Common myeloid progenitor, CD34-positive (primary cell): ENCODE data around the gene UGT1A7.

Experiments used
- CTCF ChIA-PET: fragments of 350-600 bp; sonication (Branson Sonifier 250); formaldehyde crosslinking; loops from one replicate; lab custom pipeline; 2021; ENCODE audit warnings: antibody characterized with exemption; lab: Charles Lee
- POLR2A ChIA-PET: fragments of 350-600 bp; sonication (Branson Sonifier 250); formaldehyde crosslinking; loops from one replicate; lab custom pipeline; 2021; ENCODE audit warnings: antibody characterized with exemption; lab: Charles Lee
- DNase-seq, 3 donors: peaks; one replicate each; pipeline versions ENCODE4 v3.0.0 to v3.0.0-alpha.2; 2013
- H3K27ac ChIP-seq, 2 experiments: 1 replicate in 1 of 2; 2 replicates in 1 of 2; pipeline ENCODE4 v1.7.0; 2013; ENCODE audit warnings: inconsistent platforms in 2 of 2, low read length in 2 of 2, mild to moderate bottlenecking in 2 of 2, low read depth in 1 of 2, moderate library complexity in 1 of 2; ENCODE audit not compliant: severe bottlenecking in 2 of 2, insufficient read depth in 1 of 2, poor library complexity in 1 of 2
- H3K27me3 ChIP-seq, 5 experiments: replicated peaks in 2 of 5; 1 replicate in 3 of 5; 2 replicates in 2 of 5; pipeline versions ENCODE4 v1.6.1 to v1.7.0; 2013; ENCODE audit warnings: low read length in 4 of 5, mild to moderate bottlenecking in 2 of 5, moderate library complexity in 2 of 5, inconsistent platforms in 1 of 5; ENCODE audit not compliant: insufficient read depth in 5 of 5, control insufficient read depth in 4 of 5
- H3K36me3 ChIP-seq, 4 experiments: 1 replicate in 2 of 4; 2 replicates in 2 of 4; pipeline versions ENCODE4 v1.6.1 to v1.7.0; 2013; ENCODE audit warnings: low read length in 3 of 4, control low read depth in 1 of 4, mild to moderate bottlenecking in 1 of 4; ENCODE audit not compliant: control insufficient read depth in 4 of 4, insufficient read depth in 4 of 4
- H3K4me1 ChIP-seq, 4 experiments: 1 replicate in 3 of 4; 2 replicates in 1 of 4; pipeline versions ENCODE4 v1.6.1 to v1.7.1; 2013; ENCODE audit warnings: low read length in 3 of 4, mild to moderate bottlenecking in 3 of 4, control low read depth in 1 of 4, inconsistent platforms in 1 of 4, moderate library complexity in 1 of 4; ENCODE audit not compliant: control insufficient read depth in 4 of 4, insufficient read depth in 4 of 4; ENCODE audit errors: control extremely low read depth in 1 of 4
- H3K4me3 ChIP-seq, 7 experiments: 1 replicate in 4 of 7; 2 replicates in 3 of 7; pipeline versions ENCODE4 v1.5.1 to v1.7.0; 2013; ENCODE audit warnings: mild to moderate bottlenecking in 7 of 7, low read length in 6 of 7, moderate library complexity in 6 of 7, inconsistent platforms in 2 of 7, low read depth in 2 of 7, control low read depth in 1 of 7; ENCODE audit not compliant: insufficient read depth in 4 of 7, control insufficient read depth in 1 of 7; ENCODE audit errors: extremely low read depth in 1 of 7
- H3K9me3 ChIP-seq, 5 experiments: 1 replicate in 4 of 5; 2 replicates in 1 of 5; pipeline versions ENCODE4 v1.6.1 to v1.7.1; 2013; ENCODE audit warnings: low read length in 4 of 5, mild to moderate bottlenecking in 2 of 5, inconsistent platforms in 1 of 5, low read depth in 1 of 5, moderate library complexity in 1 of 5; ENCODE audit not compliant: control insufficient read depth in 4 of 5, insufficient read depth in 2 of 5; ENCODE audit errors: control extremely low read depth in 1 of 5
- WGBS: methylation state at CpG from one replicate; pipeline ENCODE4 v1.1.5; 2013; ENCODE audit not compliant: insufficient coverage; 5-methylcytosine and 5-hydroxymethylcytosine counted together

UGT1A7 gene

DNA sequence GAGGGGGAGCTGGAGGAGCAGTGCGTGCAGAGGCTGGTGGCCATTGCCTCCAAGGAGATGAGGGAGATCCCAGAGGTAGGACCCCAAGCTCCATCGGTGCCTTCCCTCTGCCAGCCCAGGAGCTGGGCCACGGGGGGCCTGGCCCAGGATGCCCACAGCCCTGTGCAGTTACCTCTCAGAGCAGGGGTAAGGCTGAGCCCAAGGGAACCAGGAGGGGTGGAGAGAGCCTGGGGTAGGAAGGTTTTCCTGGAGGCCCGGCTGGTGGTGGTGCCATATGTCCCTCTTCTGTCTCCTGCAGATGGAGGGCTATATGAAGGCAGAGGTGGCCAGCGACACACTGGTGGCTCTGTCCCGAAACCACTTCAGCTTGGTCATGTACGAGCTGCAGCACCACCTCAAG, 107.9 kb downstream of the UGT1A7 start:
- Histone ChIP-seq H3K9me3 (peaks cover 0 to 7% (median 0%) of the 10 kb centered on the region in 5 experiments), H3K27me3 (peaks cover 0 to 4% (median 0%) of the 10 kb centered on the region in 5 experiments), H3K4me1 (no peaks in the 10 kb centered on the region), H3K36me3 (no peaks in the 10 kb centered on the region), H3K4me3 (no peak overlapping the region), H3K27ac (no peak overlapping the region)
- DNase-seq, result no peak
- ChIA-PET POLR2A (no interaction called here), CTCF (no interaction called here)
- 98% methylated on average over 5 of the region's 7 CpGs for WGBS

DNA sequence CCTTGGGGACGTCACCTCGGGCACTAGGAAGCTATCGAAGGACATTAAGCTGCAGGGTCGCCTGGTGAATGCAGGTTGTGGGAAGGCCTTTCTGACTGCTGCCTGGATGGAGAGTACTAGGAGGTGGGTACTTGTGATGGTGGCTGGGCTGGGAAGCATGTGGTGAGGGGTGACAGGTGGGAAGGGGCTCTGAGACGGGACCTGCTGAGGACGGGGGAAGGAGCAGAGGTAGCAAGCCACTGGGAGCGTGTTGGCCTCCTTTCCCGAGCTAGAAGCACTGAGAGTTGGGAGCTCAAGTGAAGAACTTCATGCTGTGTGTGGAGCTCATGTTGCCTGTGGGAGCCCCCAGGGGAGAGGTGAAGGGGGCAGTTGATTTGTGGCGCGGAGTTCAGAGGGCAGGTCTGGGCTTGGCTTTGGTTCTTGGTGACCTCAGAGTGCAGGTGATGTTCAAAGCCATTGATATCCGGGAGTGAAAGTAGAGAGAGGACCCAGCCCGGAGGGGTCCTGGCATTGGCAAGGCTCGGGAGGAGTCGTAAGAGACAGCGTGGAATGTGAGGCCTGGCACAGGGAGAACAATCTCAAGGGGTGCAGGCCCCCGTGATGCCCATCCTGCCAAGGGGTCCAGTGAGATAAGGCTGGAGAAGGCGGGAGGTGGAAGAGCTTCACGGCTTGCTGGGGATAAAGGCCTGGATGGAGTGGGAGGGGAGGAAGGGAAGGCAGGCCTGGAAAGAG, 109.6 kb downstream of the UGT1A7 start:
- Histone ChIP-seq H3K27ac (no peak overlapping the region), H3K4me3 (no peak overlapping the region), H3K4me1 (no peaks in the 10 kb centered on the region), H3K9me3 (no peaks in the 10 kb centered on the region), H3K36me3 (no peaks in the 10 kb centered on the region), H3K27me3 (peaks cover 0 to 4% (median 0%) of the 10 kb centered on the region in 5 experiments)
- ChIA-PET CTCF (no interaction called here), POLR2A (no interaction called here)
- WGBS, result 94% methylated on average over 16 of the region's 18 CpGs
- no peak for DNase-seq

DNA sequence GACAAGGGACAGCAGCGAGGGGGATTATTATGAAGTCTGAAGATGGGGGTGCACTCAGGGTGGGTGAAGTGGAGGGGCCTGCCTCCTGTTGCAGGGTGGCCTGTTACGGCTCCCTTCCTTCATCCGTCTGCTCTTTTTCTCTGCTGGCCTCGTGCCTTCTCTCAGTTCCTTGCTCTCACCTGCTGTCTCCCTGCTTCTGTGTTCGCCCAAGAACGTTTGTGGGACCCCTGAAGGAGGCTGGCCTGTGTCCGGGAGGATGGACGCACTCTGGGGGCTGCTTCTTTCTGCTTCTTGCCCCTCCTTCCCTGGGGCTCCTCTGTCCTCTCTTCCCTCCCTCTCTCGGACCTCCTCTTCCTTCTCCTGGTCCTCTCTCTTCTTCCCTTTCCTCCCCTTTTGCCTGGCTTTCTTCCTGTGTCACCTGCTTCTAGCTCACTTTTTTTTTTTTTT, 110.2 kb downstream of the UGT1A7 start:
- no peak for DNase-seq
- ChIA-PET POLR2A (no interaction called here), CTCF (no interaction called here)
- Histone ChIP-seq H3K27ac (no peak overlapping the region), H3K4me3 (no peak overlapping the region), H3K9me3 (no peaks in the 10 kb centered on the region), H3K36me3 (no peaks in the 10 kb centered on the region), H3K4me1 (no peaks in the 10 kb centered on the region), H3K27me3 (peaks cover 0 to 4% (median 0%) of the 10 kb centered on the region in 5 experiments)
- 94% methylated on average over 9 of the region's 9 CpGs for WGBS

DNA sequence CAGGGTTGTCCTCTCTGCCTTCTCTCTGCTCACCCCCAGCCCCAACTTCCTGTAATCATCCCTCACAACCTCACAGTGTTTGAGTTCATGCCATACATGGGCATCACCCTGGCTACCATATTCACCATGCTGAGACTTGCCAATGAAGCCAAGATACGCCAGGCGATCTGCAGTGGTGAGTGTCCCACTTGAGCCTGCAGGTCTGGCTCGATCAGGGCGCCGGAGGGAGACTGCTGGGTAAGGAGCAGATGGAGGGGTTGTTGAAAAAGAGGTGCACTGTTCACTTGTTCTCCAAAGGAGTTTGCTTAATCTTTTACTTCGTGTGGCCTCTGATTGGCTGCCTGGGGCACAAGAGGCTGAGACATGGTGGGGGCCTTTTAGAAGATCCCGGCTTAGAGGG, 111.0 kb downstream of the UGT1A7 start:
- DNase-seq, result no peak
- 98% methylated on average over 7 of the region's 7 CpGs for WGBS
- no peaks in the 10 kb centered on the region for H3K36me3 ChIP-seq
- no peak overlapping the region for H3K27ac ChIP-seq
- no peak overlapping the region for H3K4me3 ChIP-seq
- H3K4me1 ChIP-seq, result no peaks in the 10 kb centered on the region
- no peaks in the 10 kb centered on the region for H3K9me3 ChIP-seq
- POLR2A ChIA-PET, result no interaction called here
- peaks cover 0 to 4% (median 0%) of the 10 kb centered on the region in 5 experiments for H3K27me3 ChIP-seq
- CTCF ChIA-PET, result no interaction called here

DNA sequence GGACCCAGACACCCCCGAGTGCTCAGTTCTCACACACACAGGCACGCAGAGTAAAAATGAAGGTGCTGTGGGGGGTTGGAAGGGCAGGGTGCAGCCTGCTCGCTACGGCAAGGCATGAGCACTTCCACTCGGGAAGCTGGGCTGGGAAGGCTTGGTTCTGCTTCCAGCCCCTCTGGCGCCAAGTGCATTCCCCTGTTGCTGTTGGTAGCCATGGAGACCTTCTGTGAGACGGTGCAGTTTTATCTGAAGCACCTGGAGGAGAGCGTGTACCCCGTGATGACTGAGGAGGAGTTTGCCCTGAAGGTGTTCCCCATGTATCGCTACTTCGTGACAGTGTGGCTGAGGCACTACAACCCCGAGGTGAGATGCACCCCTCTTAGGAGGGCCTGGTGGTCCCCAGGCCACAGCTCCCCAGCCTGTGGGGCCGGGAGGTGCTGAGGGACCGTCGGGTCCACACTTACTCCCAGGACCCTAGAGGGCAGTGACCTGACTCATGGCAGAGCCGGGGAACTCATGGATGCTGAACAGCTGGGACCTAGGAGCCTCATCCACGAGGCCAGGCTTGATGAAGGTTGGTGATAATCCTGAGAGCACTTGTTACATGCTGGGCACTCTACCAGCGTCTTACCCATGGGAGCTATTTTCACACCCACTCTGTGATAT, 111.9 kb downstream of the UGT1A7 start:
- Histone ChIP-seq H3K36me3 (no peaks in the 10 kb centered on the region), H3K27ac (no peak overlapping the region), H3K9me3 (no peaks in the 10 kb centered on the region), H3K4me1 (no peaks in the 10 kb centered on the region), H3K4me3 (no peak overlapping the region), H3K27me3 (peaks cover 0 to 4% (median 0%) of the 10 kb centered on the region in 5 experiments)
- no peak for DNase-seq
- POLR2A ChIA-PET, result no interaction called here
- CTCF ChIA-PET, result no interaction called here
- WGBS, result 86% methylated on average over 16 of the region's 18 CpGs

DNA sequence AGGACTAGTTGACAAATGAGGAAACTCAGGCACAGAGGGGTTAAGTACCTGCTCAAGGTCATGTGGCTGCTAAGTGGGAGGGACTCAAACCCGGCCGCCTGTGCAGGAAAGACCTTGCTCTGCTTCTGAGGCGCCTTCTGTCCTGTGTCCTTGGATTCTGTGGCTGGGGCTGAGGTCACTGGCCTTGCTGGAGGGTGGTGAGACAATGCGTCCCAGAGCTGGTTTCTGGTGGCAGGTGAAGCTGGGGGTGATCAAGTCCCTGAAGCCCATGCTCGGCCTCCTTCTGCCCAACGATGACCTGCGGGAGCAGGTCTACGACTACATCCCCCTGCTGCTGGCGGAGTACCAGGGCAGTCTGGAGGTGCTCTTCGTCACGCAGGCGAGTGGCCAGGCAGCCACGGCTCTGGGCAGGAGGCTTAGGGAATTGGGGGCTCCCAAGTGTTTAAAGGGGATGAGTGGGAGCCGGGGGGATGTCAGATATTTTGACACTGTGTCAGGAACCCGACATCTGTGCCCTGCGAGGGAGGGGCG, 112.5 kb downstream of the UGT1A7 start:
- Histone ChIP-seq H3K4me1 (no peaks in the 10 kb centered on the region), H3K4me3 (no peak overlapping the region), H3K9me3 (no peaks in the 10 kb centered on the region), H3K27me3 (peaks cover 0 to 4% (median 0%) of the 10 kb centered on the region in 5 experiments), H3K36me3 (no peaks in the 10 kb centered on the region), H3K27ac (no peak overlapping the region)
- POLR2A ChIA-PET, result no interaction called here
- DNase-seq, result no peak
- CTCF ChIA-PET, result no interaction called here
- 87% methylated on average over 16 of the region's 17 CpGs for WGBS

DNA sequence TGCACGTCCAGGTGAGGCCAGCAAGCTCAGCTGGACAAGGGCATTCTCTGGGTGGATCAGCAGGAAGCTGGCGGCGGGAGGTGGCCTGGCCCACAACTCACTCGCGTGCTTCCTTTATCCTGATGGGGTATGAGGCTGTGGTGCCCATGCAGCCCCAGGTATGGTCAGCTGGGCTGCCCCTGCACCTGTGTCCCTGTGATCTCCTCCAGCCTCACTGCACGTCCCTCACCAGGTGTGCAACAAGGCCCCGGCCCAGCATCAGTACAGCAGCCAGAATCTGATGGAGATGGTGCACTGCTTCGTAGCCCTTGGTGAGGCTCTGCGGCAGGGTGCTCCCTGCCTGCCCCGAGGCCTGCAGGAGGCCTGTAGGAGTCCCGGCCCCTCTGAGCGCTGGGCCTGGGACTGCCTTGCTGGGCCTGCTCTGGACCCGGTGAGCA, 114.1 kb downstream of the UGT1A7 start:
- CTCF ChIA-PET, result no interaction called here
- POLR2A ChIA-PET, result no interaction called here
- DNase-seq, result no peak
- Histone ChIP-seq H3K4me3 (no peak overlapping the region), H3K4me1 (no peaks in the 10 kb centered on the region), H3K36me3 (no peaks in the 10 kb centered on the region), H3K9me3 (no peaks in the 10 kb centered on the region), H3K27me3 (peaks cover 0 to 4% (median 0%) of the 10 kb centered on the region in 5 experiments), H3K27ac (no peak overlapping the region)
- WGBS, result 97% methylated on average over 13 of the region's 13 CpGs
